Stimulated activated CD8-positive, alpha-beta memory T cell treated with anti-CD3 and anti-CD28 coated beads, Interleukin-2, amount 100 ng/mL, for 1 hour (primary cell): ENCODE results near the gene DCTN3.

ENCODE experiments used
- DNase-seq, 2 donors: peaks; one replicate each; pipeline ENCODE4 v3.0.0-alpha.2; 2020; ENCODE audit warnings: low read depth in 2 of 2

The DCTN3 gene

GRCh38 chr9:34623374-34624235 is 3.3 kb upstream of the DCTN3 start:
- DNase-seq: no peak

- DNase-seq: no peak
Measured at GRCh38 chr9:34615132-34615531, 5.2 kb downstream of the DCTN3 start.

GRCh38 chr9:34612788-34613390 is 7.4 kb downstream of the DCTN3 start:
- DNase-seq: peak in 1 of 2 donors; percentile 47

- DNase-seq: peak; percentile 64 to 77
Measured at GRCh38 chr9:34611811-34612787, 8.2 kb downstream of the DCTN3 start, which contains the start of gene RPP25L. RPP25L (minus strand) TSS chr9:34612097; CDS start chr9:34611296, 801 bp downstream.

- no peak for DNase-seq
Measured at GRCh38 chr9:34611251-34611810, 9.0 kb downstream of the DCTN3 start.

- DNase-seq: no peak
Measured at GRCh38 chr9:34610434-34611206, 9.7 kb downstream of the DCTN3 start.

- no peak for DNase-seq
Measured at GRCh38 chr9:34607331-34607730, 13.0 kb downstream of the DCTN3 start.

GRCh38 chr9:34606905-34607304 is 13.4 kb downstream of the DCTN3 start:
- DNase-seq: no peak

- DNase-seq: no peak
Measured at GRCh38 chr9:34606190-34606589, 14.1 kb downstream of the DCTN3 start.

- DNase-seq: peak; percentile 67 to 68
Measured at GRCh38 chr9:34603610-34604231, 16.6 kb downstream of the DCTN3 start.

GRCh38 chr9:34601937-34602573 is 18.2 kb downstream of the DCTN3 start:
- DNase-seq: no peak

- DNase-seq: no peak
Measured at GRCh38 chr9:34600908-34601307, 19.4 kb downstream of the DCTN3 start.

- DNase-seq: no peak
Measured at GRCh38 chr9:34599546-34599945, 20.7 kb downstream of the DCTN3 start.

- no peak for DNase-seq
Measured at GRCh38 chr9:34594177-34594576, 26.1 kb downstream of the DCTN3 start.

- DNase-seq: no peak
Measured at GRCh38 chr9:34592895-34593601, 27.2 kb downstream of the DCTN3 start.

GRCh38 chr9:34591917-34592866 is 28.1 kb downstream of the DCTN3 start:
- no peak for DNase-seq

- peak; percentile 53 to 62 for DNase-seq
Measured at GRCh38 chr9:34591248-34591916, 28.9 kb downstream of the DCTN3 start.
